ENCODE results near the gene ST3GAL3. TPM values are rescaled to one million over a fixed set of nuclear protein-coding genes. Genes with fewer than 3 reads are reported as not detected.

Gene ST3GAL3
- total and polyA plus RNA-seq, 2 of the 13 experiments (the other 11 are each of a cell fraction or from before 2014, with no cell fraction given): 5.1 to 8.1 TPM

GRCh38 chr1:43969746-43970466 is 262.6 kb downstream of the ST3GAL3 start, which contains the start of gene DPH2 (continued):
- TF ChIP-seq THYN1 (CRISPR knock-in tag; IDR thresholded peaks at IDR 0.05; ENCODE audit: borderline replicate concordance, low read depth) (no peak), ZNF558 (CRISPR knock-in tag; IDR thresholded peaks at IDR 0.05; ENCODE audit: borderline replicate concordance) (no peak), CBX1 (IDR thresholded peaks at IDR 0.05; ENCODE audit: low read depth) (no peak), ZBTB46 (CRISPR knock-in tag; IDR thresholded peaks at IDR 0.05; ENCODE audit: borderline replicate concordance) (no peak), ZNF317 (CRISPR knock-in tag; IDR thresholded peaks at IDR 0.05) (no peak), FOXP1 (IDR thresholded peaks at IDR 0.05) (no peak), FOXP1 (CRISPR knock-in tag; IDR thresholded peaks at IDR 0.05) (no peak), HMG20A (CRISPR knock-in tag; IDR thresholded peaks at IDR 0.05; ENCODE audit: borderline replicate concordance) (no peak), HNRNPUL1 (IDR thresholded peaks at IDR 0.05; ENCODE audit: low read depth, low read length) (no peak), SETDB1 (CRISPR knock-in tag; IDR thresholded peaks at IDR 0.05; ENCODE audit: borderline replicate concordance) (no peak), ZNF121 (CRISPR knock-in tag; IDR thresholded peaks at IDR 0.05) (no peak)
- TF ChIP-seq, protein P1, sequence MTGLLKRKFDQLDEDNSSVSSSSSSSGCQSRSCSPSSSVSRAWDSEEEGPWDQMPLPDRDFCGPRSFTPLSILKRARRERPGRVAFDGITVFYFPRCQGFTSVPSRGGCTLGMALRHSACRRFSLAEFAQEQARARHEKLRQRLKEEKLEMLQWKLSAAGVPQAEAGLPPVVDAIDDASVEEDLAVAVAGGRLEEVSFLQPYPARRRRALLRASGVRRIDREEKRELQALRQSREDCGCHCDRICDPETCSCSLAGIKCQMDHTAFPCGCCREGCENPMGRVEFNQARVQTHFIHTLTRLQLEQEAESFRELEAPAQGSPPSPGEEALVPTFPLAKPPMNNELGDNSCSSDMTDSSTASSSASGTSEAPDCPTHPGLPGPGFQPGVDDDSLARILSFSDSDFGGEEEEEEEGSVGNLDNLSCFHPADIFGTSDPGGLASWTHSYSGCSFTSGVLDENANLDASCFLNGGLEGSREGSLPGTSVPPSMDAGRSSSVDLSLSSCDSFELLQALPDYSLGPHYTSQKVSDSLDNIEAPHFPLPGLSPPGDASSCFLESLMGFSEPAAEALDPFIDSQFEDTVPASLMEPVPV (CRISPR knock-in tag; IDR thresholded peaks at IDR 0.05): no peak
- TF ChIP-seq, protein P2, sequence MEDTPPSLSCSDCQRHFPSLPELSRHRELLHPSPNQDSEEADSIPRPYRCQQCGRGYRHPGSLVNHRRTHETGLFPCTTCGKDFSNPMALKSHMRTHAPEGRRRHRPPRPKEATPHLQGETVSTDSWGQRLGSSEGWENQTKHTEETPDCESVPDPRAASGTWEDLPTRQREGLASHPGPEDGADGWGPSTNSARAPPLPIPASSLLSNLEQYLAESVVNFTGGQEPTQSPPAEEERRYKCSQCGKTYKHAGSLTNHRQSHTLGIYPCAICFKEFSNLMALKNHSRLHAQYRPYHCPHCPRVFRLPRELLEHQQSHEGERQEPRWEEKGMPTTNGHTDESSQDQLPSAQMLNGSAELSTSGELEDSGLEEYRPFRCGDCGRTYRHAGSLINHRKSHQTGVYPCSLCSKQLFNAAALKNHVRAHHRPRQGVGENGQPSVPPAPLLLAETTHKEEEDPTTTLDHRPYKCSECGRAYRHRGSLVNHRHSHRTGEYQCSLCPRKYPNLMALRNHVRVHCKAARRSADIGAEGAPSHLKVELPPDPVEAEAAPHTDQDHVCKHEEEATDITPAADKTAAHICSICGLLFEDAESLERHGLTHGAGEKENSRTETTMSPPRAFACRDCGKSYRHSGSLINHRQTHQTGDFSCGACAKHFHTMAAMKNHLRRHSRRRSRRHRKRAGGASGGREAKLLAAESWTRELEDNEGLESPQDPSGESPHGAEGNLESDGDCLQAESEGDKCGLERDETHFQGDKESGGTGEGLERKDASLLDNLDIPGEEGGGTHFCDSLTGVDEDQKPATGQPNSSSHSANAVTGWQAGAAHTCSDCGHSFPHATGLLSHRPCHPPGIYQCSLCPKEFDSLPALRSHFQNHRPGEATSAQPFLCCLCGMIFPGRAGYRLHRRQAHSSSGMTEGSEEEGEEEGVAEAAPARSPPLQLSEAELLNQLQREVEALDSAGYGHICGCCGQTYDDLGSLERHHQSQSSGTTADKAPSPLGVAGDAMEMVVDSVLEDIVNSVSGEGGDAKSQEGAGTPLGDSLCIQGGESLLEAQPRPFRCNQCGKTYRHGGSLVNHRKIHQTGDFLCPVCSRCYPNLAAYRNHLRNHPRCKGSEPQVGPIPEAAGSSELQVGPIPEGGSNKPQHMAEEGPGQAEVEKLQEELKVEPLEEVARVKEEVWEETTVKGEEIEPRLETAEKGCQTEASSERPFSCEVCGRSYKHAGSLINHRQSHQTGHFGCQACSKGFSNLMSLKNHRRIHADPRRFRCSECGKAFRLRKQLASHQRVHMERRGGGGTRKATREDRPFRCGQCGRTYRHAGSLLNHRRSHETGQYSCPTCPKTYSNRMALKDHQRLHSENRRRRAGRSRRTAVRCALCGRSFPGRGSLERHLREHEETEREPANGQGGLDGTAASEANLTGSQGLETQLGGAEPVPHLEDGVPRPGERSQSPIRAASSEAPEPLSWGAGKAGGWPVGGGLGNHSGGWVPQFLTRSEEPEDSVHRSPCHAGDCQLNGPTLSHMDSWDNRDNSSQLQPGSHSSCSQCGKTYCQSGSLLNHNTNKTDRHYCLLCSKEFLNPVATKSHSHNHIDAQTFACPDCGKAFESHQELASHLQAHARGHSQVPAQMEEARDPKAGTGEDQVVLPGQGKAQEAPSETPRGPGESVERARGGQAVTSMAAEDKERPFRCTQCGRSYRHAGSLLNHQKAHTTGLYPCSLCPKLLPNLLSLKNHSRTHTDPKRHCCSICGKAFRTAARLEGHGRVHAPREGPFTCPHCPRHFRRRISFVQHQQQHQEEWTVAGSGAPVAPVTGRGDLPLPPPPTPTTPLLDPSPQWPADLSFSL (CRISPR knock-in tag; IDR thresholded peaks at IDR 0.05): no peak
- TF ChIP-seq, protein P3, sequence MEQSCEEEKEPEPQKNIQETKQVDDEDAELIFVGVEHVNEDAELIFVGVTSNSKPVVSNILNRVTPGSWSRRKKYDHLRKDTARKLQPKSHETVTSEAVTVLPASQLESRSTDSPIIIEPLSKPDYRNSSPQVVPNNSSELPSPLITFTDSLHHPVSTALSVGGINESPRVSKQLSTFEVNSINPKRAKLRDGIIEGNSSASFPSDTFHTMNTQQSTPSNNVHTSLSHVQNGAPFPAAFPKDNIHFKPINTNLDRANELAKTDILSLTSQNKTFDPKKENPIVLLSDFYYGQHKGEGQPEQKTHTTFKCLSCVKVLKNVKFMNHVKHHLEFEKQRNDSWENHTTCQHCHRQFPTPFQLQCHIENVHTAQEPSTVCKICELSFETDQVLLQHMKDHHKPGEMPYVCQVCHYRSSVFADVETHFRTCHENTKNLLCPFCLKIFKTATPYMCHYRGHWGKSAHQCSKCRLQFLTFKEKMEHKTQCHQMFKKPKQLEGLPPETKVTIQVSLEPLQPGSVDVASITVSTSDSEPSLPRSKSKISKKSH (CRISPR knock-in tag; IDR thresholded peaks at IDR 0.05; ENCODE audit: borderline replicate concordance): no peak; the same call in 1 of the 2 replicates
- TF ChIP-seq, protein P4, sequence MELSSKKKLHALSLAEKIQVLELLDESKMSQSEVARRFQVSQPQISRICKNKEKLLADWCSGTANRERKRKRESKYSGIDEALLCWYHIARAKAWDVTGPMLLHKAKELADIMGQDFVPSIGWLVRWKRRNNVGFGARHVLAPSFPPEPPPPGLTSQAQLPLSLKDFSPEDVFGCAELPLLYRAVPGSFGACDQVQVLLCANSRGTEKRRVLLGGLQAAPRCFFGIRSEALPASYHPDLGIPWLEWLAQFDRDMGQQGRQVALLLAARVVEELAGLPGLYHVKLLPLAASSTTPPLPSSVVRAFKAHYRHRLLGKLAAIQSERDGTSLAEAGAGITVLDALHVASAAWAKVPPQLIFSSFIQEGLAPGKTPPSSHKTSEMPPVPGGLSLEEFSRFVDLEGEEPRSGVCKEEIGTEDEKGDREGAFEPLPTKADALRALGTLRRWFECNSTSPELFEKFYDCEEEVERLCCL (CRISPR knock-in tag; IDR thresholded peaks at IDR 0.05; ENCODE audit: borderline replicate concordance): no peak
- TF ChIP-seq, protein P5, sequence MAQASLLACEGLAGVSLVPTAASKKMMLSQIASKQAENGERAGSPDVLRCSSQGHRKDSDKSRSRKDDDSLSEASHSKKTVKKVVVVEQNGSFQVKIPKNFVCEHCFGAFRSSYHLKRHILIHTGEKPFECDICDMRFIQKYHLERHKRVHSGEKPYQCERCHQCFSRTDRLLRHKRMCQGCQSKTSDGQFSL (CRISPR knock-in tag; IDR thresholded peaks at IDR 0.05): no peak

All from HepG2 (cell line).